Neuron (in vitro differentiated cells): Measurements from ENCODE around the gene RANBP17.

Experiments
- H2AFZ ChIP-seq: one replicate; pipeline ENCODE4 v1.6.1; 2013; ENCODE audit warnings: low read depth, mild to moderate bottlenecking, inconsistent platforms, low read length, moderate library complexity
- H3K27me3 ChIP-seq: one replicate; pipeline ENCODE4 v1.6.1; 2013; ENCODE audit warnings: low read length; ENCODE audit not compliant: insufficient read depth
- H3K36me3 ChIP-seq: one replicate; pipeline ENCODE4 v1.6.1; 2013; ENCODE audit warnings: low read length; ENCODE audit not compliant: insufficient read depth
- H3K4me1 ChIP-seq: one replicate; pipeline ENCODE4 v1.6.1; 2013; ENCODE audit warnings: low read length; ENCODE audit not compliant: insufficient read depth
- H3K4me3 ChIP-seq: 2 replicates; pipeline ENCODE4 v1.5.1; 2013; ENCODE audit warnings: mild to moderate bottlenecking, low read length, moderate library complexity
- H3K9me3 ChIP-seq: one replicate; pipeline ENCODE4 v1.6.1; 2013; ENCODE audit warnings: low read length

Gene RANBP17

DNA sequence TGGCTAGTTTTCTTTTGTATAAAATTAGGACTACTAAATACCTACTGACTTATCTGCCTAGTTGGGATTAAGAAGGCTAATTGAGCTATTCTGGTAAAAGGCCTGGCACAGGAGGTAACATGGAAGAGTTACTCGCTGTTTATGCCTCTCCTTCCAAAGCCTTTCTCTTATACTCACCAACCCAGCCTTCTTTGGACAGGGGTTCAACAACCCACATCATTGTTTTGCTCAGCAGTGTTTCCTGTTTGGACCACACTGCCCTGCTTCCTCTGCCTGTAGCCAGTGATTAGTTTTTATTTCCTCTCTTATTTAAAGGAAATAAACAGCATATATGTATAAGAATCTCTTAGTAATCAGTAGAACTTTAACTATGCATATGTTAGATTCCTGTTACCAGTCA is 362.1 kb downstream of the RANBP17 start:
- no peaks in the 10 kb centered on the region for H3K4me1 ChIP-seq
- no peaks in the 10 kb centered on the region for H3K9me3 ChIP-seq
- no peak overlapping the region for H2AFZ ChIP-seq
- H3K27me3 ChIP-seq: no peaks in the 10 kb centered on the region
- H3K4me3 ChIP-seq: no peak overlapping the region
- no peaks in the 10 kb centered on the region for H3K36me3 ChIP-seq

DNA sequence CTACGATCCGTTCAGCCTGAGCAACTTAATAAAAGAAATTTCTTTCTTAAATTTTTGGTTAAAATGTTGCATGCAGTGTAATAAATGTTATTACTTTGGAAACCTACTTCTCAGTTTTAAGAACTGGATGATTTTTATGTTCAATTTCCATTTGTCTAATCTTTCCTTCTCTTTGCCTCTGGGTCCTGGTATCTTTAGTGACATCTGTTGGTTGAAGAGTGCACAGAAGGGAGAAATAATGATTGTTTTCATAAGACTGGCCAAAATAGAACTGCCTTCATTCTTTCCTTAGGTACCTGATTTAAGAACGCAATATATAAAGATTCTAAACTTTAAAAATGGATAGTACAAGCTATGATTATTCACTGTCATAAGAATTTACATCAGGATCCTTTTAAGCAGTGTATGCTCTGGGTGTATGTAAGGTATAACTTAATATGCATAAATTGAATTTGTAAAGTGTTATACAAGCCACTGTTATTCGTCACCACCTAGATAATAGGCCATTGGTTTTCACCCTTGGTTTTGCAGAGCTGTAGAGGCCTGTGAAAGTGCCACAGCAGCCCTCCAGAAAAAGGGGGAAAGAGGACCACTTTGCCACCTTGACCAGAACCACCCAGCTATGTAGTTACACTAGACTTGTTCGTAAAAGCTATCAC is 364.4 kb downstream of the RANBP17 start:
- Histone ChIP-seq H3K9me3 (no peaks in the 10 kb centered on the region), H3K27me3 (no peaks in the 10 kb centered on the region), H3K36me3 (no peaks in the 10 kb centered on the region), H2AFZ (no peak overlapping the region), H3K4me3 (no peak overlapping the region), H3K4me1 (no peaks in the 10 kb centered on the region)

- no peaks in the 10 kb centered on the region for H3K4me1 ChIP-seq
- no peak overlapping the region for H3K4me3 ChIP-seq
- H3K9me3 ChIP-seq: no peaks in the 10 kb centered on the region
- no peaks in the 10 kb centered on the region for H3K36me3 ChIP-seq
- no peak overlapping the region for H2AFZ ChIP-seq
- H3K27me3 ChIP-seq: no peaks in the 10 kb centered on the region
These were observed 365.0 kb downstream of the RANBP17 start for GRCh38 chr5:171226864-171227263.

DNA sequence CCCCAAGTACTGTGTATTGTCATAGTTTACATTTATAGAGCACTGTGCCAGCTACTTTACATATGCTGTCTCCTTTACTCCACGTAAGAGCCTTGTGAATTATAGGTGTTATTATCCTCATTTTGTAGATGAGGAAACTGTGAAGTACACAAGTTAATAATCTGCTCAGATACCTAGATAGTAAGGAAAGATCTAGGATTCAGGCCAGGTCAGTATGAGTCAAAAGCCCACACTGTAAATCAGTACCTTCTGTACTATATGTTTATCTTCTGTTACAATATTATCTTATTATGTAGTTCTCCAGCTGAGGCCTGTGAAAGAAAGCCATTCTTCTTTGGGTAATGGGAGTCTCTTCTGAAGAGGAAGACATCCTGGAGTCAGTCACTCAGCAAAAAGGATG is 374.8 kb downstream of the RANBP17 start:
- H3K9me3 ChIP-seq: no peaks in the 10 kb centered on the region
- H3K4me1 ChIP-seq: no peaks in the 10 kb centered on the region
- H3K36me3 ChIP-seq: no peaks in the 10 kb centered on the region
- H2AFZ ChIP-seq: no peak overlapping the region
- no peak overlapping the region for H3K4me3 ChIP-seq
- H3K27me3 ChIP-seq: no peaks in the 10 kb centered on the region

- no peaks in the 10 kb centered on the region for H3K36me3 ChIP-seq
- no peaks in the 10 kb centered on the region for H3K4me1 ChIP-seq
- no peaks in the 10 kb centered on the region for H3K27me3 ChIP-seq
- H3K9me3 ChIP-seq: peaks cover 2% of the 10 kb centered on the region
- H3K4me3 ChIP-seq: no peak overlapping the region
- H2AFZ ChIP-seq: no peak overlapping the region
These were observed 380.7 kb downstream of the RANBP17 start for GRCh38 chr5:171242521-171242920.

DNA sequence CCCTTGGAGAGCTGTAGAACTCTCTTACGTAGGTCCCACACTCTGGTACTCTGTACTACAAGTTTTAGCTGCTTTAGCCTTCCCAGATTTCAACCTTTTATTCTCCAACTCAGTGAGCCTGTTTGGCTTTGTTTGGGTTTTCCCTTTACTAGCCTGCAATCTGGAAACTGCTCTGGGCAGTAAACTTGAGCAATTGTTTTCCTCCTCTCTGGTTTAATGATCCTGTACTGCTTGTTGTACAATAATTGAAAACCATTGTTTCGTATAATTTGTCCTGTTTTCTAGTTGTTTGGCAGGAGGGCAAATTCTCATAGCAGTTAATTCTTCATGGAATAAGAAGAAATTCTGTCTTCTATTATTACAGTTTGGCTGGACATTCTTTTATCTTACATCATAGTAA is 384.4 kb downstream of the RANBP17 start:
- H3K27me3 ChIP-seq: no peaks in the 10 kb centered on the region
- peaks cover 15% of the 10 kb centered on the region for H3K9me3 ChIP-seq
- no peak overlapping the region for H2AFZ ChIP-seq
- no peaks in the 10 kb centered on the region for H3K4me1 ChIP-seq
- H3K4me3 ChIP-seq: no peak overlapping the region
- H3K36me3 ChIP-seq: peaks cover 5% of the 10 kb centered on the region

GRCh38 chr5:171249460-171249859 is 387.6 kb downstream of the RANBP17 start:
- Histone ChIP-seq H3K36me3 (peaks cover 5% of the 10 kb centered on the region), H3K4me1 (no peaks in the 10 kb centered on the region), H3K27me3 (no peaks in the 10 kb centered on the region), H3K9me3 (peaks cover 15% of the 10 kb centered on the region), H3K4me3 (no peak overlapping the region), H2AFZ (no peak overlapping the region)

GRCh38 chr5:171250738-171251137 is 388.9 kb downstream of the RANBP17 start:
- Histone ChIP-seq H3K36me3 (peaks cover 5% of the 10 kb centered on the region), H2AFZ (no peak overlapping the region), H3K4me3 (no peak overlapping the region), H3K4me1 (no peaks in the 10 kb centered on the region), H3K9me3 (peaks cover 15% of the 10 kb centered on the region), H3K27me3 (no peaks in the 10 kb centered on the region)

DNA sequence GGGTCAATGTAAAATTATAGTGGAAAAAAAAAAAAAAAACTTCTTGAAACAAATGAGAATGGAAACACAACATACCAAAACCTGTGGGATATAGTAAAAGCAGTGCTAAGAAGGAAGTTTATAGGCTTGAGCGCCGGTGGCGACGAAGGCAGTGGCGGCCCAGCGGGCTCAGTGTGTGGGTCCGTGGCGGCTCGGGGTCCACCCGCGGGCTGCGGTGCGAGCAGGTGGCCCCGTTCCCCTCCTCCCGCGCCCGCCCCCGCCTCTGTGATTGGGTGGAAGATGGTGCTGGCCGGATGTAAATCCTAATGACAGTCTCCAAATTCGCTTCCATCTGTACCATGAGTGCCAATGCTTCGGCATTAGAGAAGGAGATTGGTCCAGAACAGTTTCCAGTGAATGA is 389.7 kb downstream of the RANBP17 start:
- H3K4me3 ChIP-seq: no peak overlapping the region
- peaks cover 15% of the 10 kb centered on the region for H3K9me3 ChIP-seq
- no peak overlapping the region for H2AFZ ChIP-seq
- no peaks in the 10 kb centered on the region for H3K4me1 ChIP-seq
- H3K36me3 ChIP-seq: peaks cover 5% of the 10 kb centered on the region
- H3K27me3 ChIP-seq: no peaks in the 10 kb centered on the region

- Histone ChIP-seq H3K4me1 (no peaks in the 10 kb centered on the region), H3K4me3 (no peak overlapping the region), H3K27me3 (no peaks in the 10 kb centered on the region), H3K36me3 (peaks cover 5% of the 10 kb centered on the region), H3K9me3 (peaks cover 13% of the 10 kb centered on the region), H2AFZ (no peak overlapping the region)
These were observed 390.9 kb downstream of the RANBP17 start for GRCh38 chr5:171252674-171253073.

GRCh38 chr5:171258737-171259415 is 397.1 kb downstream of the RANBP17 start:
- H3K9me3 ChIP-seq: no peaks in the 10 kb centered on the region
- H3K27me3 ChIP-seq: no peaks in the 10 kb centered on the region
- no peaks in the 10 kb centered on the region for H3K4me1 ChIP-seq

DNA sequence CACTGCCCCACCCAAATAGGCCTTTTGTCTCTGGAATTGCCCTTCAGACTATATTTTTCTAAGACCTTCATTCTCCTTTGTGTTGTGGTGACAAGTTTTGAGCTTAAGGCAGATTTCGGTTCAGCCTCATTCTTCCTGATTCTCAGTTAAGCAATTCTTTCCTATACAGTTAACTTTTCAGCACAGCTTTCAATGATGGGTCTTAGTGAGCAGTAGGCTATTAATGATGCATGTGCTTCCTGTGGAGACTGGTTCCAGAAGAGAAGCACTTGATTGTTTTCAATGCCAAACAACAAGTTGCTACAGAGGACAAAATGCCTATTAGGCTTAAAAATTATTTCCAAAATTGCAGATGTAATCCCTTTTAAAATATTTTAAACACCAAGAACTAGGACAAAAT is 399.5 kb downstream of the RANBP17 start:
- H3K36me3 ChIP-seq: no peaks in the 10 kb centered on the region
- H3K27me3 ChIP-seq: no peaks in the 10 kb centered on the region
- no peaks in the 10 kb centered on the region for H3K4me1 ChIP-seq
- no peak overlapping the region for H2AFZ ChIP-seq
- H3K4me3 ChIP-seq: no peak overlapping the region
- no peaks in the 10 kb centered on the region for H3K9me3 ChIP-seq

More at GRCh38 chr5:171258737-171259415, 397.1 kb downstream of the RANBP17 start:
- Histone ChIP-seq H3K4me3 (no peak overlapping the region), H2AFZ (no peak overlapping the region), H3K36me3 (no peaks in the 10 kb centered on the region)

GRCh38 chr5:171261904-171262303 is 400.1 kb downstream of the RANBP17 start:
- Histone ChIP-seq H3K27me3 (no peaks in the 10 kb centered on the region), H3K4me1 (no peaks in the 10 kb centered on the region), H3K36me3 (no peaks in the 10 kb centered on the region), H3K4me3 (no peak overlapping the region), H3K9me3 (no peaks in the 10 kb centered on the region), H2AFZ (no peak overlapping the region)

- Histone ChIP-seq H3K9me3 (no peaks in the 10 kb centered on the region), H2AFZ (no peak overlapping the region), H3K27me3 (no peaks in the 10 kb centered on the region), H3K4me1 (no peaks in the 10 kb centered on the region), H3K4me3 (no peak overlapping the region), H3K36me3 (no peaks in the 10 kb centered on the region)
These were observed 401.4 kb downstream of the RANBP17 start for GRCh38 chr5:171263181-171263580.
